Activated CD8-positive, alpha-beta memory T cell treated with anti-CD3 and anti-CD28 coated beads for 36 hours (primary cell): ENCODE measurements around the gene ATG14. TPM values are rescaled to one million over a fixed set of nuclear protein-coding genes. Genes with fewer than 3 reads are reported as not detected.

Source experiments
- CTCF ChIA-PET: fragments of 350-600 bp; sonication (Branson Sonifier 250); formaldehyde crosslinking; loops from one replicate; lab custom pipeline; 2021; ENCODE audit warnings: antibody characterized with exemption; lab: Charles Lee
- POLR2A ChIA-PET: fragments of 350-600 bp; sonication (Branson Sonifier 250); formaldehyde crosslinking; loops from one replicate; lab custom pipeline; 2021; ENCODE audit warnings: antibody characterized with exemption; lab: Charles Lee
- total RNA-seq, 2 experiments: library from RNA; stranded (reverse); gene quantifications; one replicate each; pipeline ENCODE4 v1.2.3, GENCODE V29; 2021

ATG14 gene
- total RNA-seq, 2 experiments from 2014 or later = 6.7 to 6.8 TPM

DNA sequence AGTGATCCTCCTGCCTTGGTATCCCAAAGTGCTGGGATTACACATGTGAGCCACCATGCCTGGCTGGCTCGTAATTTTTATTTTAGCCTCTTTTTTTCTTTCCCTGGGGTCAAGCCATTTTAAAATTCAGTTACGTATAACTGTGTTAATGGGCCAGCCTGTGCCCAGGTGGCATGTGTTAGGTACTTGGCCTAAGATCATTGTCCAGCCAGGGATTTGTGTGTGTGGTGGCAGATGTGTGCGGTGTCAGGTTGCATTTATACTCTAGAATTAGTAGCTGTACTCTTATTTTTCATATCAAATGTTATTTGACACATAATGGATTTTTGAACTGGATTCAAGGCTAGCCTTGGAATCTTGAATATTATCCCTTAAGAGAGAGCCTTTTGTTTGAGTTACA lies 71.1 kb downstream of the ATG14 start:
- ChIA-PET POLR2A (interaction anchor here (0.6 kb wide), 1 partner anchor 59 kb away, joined by 3 read pairs; no protein-coding TSS in a partner anchor), CTCF (interaction anchor here (1.6 kb wide), 1 partner anchor 14 kb away, joined by 3 read pairs; no protein-coding TSS in a partner anchor)

DNA sequence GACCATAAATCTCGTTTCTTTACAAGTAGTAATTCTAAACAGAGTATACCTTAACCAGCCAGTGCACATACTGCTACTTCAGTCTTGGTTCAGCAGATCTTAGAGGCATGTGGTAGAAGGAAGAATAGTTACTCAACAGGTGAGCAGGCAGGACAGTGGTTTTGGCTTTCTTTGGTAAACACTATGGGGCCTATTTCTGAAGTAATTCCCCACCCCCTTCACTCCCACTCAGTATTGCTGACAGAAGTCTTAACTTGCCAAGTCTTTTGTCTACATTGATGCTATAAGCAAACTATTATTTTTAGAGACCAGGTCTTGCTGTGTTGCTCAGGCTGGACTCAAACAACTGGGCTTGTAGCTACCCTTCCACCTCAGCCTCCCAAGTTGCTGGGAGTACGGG lies 71.9 kb downstream of the ATG14 start:
- POLR2A ChIA-PET = interaction anchor here (0.6 kb wide), 1 partner anchor 58 kb away, joined by 3 read pairs; no protein-coding TSS in a partner anchor
- CTCF ChIA-PET = interaction anchor here (1.6 kb wide), 1 partner anchor 15 kb away, joined by 3 read pairs; no protein-coding TSS in a partner anchor

DNA sequence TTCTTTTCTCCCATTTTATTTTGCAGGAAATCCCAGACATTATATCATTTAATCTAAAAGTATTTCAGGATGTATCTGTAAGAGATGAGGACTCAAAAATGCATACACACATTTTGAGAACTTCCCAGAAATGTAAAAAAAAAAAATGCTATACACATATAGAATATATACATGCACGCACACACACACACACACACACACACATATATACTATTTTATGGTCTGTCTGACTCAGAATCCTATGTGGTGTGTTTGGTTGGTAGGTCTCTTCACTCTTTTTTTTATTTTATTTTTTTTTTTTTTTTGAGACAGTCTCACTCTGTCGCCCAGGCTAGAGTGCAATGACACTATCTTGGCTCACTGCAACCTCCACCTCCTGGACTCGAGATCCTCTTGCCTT lies 74.9 kb downstream of the ATG14 start:
- ChIA-PET CTCF (interaction anchor here (0.8 to 1.1 kb wide), 2 partner anchors 66 to 109 kb away, joined by 3 to 4 read pairs; no protein-coding TSS in a partner anchor), POLR2A (no interaction called here)

DNA sequence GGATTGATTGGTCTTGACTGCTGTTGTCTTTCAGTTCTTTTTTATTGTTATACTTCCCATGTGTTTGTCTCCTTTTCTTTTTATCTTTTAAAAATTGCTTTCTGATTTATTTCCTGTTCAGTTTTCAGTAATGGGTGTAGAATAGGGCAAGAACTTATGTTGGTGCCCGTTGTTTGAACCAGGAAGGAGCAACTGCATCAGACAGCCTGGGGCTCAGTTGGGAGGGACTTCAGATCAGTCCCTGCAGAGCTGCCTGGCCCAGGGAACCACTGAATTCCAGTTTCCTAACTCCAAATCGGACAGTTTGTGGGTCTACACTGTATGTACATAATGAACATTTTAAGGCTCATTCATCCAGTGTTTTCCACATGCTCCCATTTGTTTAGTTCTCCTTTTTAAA lies 75.5 kb downstream of the ATG14 start:
- ChIA-PET CTCF (interaction anchor here (0.8 to 1.1 kb wide), 2 partner anchors 66 to 110 kb away, joined by 3 to 4 read pairs; no protein-coding TSS in a partner anchor), POLR2A (no interaction called here)

DNA sequence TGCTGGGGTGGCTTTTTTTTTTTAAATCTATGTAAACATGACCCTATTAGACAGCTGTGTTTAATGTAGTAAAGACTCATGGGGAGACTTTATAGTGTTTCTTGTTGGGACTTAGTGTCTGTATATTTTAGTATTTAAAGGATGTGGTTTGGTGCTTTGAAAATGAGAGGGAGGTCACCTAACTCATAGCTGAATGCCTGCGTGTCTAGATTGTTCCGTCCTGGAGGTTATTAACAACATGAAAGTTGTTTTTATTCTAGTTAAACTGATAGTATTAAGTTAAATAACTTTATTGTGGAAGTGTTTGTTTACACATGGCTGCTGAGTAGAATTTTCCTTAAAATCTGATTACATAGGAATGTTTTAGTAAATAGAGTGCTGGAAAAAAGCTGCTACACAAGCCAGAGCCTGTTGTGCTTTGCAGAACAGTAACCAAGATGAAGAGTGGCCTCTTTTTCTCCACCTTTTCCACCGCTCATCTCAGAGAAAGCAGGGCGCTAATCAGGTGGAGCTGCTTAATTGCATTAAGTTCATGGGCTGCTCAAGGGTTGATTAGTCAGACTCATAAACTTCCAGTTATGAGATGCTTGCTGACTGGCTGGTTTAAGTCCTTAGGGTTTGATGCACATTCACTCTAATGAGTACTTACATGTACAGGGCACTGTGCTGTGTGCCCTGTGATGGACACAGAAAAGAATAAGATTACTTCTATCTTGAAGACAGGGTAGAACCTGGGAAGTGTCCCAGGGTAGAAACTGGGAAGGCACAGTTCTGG lies 77.7 kb downstream of the ATG14 start:
- CTCF ChIA-PET = interaction anchor here (1.3 to 1.5 kb wide), 2 partner anchors 16 to 63 kb away, joined by 3 to 7 read pairs; partner anchors contain the start of gene FBXO34
- POLR2A ChIA-PET = interaction anchor here (0.6 to 1.2 kb wide), 2 partner anchors 62 to 247 kb away, joined by 3 to 4 read pairs; no protein-coding TSS in a partner anchor

DNA sequence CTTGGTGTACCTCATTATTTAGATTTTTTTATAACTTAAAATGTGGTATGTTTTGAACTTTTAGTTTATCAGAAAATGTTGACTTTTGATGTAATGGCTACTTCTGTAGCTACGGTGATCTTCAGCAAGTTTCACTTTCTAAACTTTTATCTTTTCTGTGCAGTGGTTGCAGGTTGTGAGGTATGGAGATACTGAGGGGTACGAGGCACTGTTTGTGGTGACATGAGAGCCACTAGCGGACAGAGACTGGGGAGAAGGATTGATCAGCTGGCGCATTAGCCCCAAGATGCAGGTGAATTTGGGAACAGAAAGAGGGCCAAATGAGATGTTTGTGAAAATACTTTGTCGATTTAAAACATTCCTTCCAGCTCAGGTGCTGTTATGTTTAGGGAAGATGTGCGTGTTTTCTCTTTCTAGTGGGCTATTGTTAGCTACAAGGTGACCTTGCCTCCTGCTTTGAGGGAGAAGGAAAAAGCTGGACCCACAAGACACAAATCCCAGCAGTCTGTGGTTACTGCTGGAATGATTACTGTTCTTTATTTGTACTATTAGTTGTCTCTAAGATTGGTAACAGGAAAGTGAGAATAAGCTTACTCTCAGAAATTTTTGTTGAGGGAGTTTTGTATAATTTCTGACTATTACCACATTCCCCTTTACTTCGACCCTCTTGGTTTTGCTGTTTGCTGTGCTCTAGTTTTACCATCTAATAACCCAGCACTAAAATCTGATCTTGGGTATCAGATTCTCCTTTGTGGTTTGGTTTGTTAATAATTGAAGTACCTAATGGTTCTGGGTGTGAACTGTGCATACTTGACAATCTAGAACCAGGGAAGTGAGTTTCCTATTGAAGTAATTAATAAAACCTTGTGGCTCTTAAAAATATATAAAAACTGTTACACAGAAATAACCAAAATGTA lies 78.7 kb downstream of the ATG14 start:
- CTCF ChIA-PET = interaction anchor here (1.3 to 1.5 kb wide), 2 partner anchors 15 to 62 kb away, joined by 3 to 7 read pairs; partner anchors contain the start of gene FBXO34
- POLR2A ChIA-PET = interaction anchor here (1.2 kb wide), 1 partner anchor 61 kb away, joined by 4 read pairs; no protein-coding TSS in a partner anchor

DNA sequence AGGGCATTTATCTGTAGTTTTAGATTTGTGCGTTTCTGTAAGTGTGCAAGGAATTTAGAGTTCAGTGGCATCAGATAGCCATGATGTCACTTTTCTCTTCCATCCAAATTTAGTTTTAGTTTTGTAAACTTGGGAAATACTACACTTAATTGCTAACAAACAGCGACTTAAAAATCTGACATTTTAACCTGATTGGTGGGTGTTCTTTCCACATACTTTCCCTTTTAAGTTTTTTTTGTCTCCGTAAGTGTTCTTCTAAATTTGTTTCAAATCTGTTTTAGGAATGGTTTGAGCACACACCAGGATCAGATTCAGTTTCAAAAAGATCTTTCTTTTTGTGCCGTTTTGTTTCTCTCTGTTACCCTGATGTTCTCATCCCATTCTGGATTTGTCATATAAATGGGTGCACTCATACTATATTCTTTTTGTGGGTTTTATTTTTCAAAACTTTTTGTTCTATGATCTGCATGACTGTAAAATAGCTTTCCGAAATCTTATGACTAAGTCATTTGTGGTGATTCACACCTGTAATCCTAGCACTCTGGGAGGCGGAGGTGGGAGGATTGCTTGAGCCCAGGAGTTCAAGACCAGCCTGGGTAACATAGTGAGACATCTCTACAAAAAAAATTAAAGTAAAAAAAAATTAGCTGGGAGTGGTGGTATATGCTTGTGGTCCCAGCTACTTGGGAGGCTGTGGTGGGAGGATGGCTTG lies 81.5 kb downstream of the ATG14 start:
- CTCF ChIA-PET = no interaction called here
- POLR2A ChIA-PET = no interaction called here

DNA sequence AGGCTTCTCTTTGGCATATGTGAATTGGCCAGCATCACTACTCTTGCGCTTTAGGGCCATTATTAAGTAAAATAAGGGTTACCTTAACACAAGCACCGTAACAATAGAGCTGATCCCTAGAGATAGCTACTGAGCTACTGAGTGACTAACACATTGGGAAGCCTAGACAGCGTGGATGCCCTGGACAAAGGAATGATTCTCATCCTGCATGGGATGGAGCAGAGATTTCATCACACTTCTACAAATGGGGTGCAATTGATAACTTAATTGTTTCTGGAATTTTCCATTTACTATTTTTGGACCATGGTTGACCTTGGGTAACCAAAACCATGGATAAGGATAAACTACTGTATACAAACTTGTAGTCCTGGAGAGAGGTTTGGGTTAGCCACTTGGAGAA lies 83.3 kb downstream of the ATG14 start:
- ChIA-PET CTCF (interaction anchor here (0.6 to 1.5 kb wide), 2 partner anchors 9 to 66 kb away, joined by 3 to 5 read pairs; no protein-coding TSS in a partner anchor), POLR2A (interaction anchor here (0.6 kb wide), 1 partner anchor 9 kb away, joined by 7 read pairs; no protein-coding TSS in a partner anchor)

DNA sequence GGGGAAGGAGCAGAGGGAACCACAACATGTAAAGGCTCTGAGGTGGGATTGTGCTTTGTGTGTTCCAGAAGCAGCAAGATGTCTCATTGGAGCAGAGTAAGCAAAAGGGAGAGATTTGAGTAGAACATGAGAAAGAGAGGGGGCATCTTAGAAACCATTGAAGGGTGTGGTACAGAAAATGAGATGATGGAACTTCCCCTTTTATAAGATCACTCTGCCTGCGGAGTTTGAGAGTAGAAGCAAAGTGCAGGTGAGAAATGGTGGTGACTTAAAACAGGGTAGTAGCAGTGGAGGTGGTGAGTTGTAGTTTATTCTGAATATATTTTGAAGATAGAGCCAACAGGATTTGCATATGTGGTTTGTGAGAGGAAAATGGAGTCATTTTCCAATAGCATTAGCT lies 84.5 kb downstream of the ATG14 start:
- POLR2A ChIA-PET = no interaction called here
- CTCF ChIA-PET = interaction anchor here (1.1 kb wide), 1 partner anchor 81 kb away, joined by 3 read pairs; no protein-coding TSS in a partner anchor

DNA sequence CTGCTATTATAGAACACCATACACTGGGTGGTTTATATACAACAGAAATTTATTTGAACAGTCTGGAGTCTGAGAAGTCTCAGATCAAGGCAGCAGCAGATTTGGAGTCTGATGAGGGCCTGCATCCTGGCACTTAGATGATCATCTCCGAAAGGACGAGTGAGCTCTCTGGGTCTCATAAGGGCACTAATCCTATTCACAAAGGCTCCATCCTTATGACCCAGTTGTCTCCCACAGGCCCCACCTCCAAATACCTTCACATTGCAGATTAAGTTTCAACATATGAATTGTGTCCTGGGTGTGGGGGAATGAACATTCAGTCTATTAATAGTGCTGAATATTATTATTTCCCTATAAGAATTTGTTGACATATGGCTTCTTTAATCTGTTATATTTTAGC lies 86.8 kb downstream of the ATG14 start:
- POLR2A ChIA-PET = no interaction called here
- CTCF ChIA-PET = no interaction called here

DNA sequence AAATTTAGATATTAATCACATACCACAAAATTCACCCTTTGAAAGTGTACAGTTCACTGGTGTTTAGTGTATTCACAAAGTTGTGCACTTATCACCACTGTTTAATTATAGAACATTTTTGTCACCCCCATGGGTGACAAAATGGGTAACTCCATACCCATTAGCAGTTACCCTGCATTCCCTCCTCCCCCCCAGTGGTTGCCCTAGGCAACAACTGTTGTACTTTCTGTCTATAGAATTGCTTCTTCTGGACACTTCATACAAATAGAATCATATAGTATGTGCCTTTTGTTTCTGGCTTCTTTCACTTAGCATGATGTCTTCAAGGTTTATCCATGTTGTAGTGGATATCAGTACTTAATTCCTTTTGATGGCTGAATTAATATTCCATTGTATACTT lies 87.7 kb downstream of the ATG14 start:
- ChIA-PET CTCF (no interaction called here), POLR2A (no interaction called here)

DNA sequence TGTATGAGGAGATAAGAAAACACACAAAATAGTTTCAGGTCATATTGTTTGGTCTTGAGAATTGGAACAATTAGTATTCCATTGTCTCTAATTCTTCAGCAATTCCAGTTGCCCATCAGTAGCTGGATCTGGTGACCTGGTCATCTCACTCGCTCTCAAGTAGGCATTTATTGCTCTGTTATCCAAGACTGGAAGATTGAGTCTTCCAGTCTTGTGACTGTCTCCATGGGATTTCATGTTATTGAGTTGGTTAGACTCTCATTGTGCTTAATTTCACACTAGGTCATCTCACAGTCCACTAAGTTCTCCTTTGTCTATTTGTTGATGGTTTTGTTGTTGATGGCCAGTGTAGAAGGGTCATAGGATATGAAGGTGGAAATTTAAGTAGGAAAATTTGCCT lies 92.9 kb downstream of the ATG14 start:
- ChIA-PET POLR2A (no interaction called here), CTCF (interaction anchor here (1.0 kb wide), 1 partner anchor 15 kb away, joined by 3 read pairs; no protein-coding TSS in a partner anchor)

DNA sequence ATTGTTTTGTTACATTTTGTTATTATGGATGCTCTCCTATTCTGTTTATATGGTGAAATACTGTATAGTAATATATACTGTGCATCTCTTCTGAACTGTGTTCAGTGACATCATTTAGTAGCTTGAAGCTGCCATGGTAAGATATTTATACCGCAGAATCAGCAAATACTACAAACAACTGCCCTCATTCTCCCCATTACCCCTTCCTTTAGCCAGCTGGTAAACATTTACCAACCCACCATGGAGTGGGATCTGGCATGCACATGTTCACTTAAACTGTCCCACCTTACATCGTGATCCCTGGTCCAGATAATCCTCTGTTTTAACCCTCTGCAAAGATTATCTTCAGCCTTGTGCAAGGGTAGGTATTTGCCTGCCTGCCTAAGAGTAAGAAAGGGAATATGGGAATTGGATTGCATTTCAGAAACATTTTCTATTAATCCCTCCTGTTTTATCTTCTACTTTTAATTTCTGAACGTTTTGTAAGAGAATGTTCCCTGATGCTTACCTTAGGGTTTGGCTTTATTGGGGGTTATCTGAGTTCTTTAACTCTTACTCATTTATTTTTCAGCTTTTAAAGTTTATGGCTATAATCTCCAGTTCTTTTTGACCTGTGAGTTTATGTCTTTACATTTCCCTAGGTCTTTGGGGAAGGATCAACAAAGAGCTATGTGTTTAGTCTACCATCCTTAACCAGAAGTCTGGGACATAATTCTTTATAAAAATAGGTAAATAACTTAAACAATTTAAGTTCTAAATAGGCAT lies 93.9 kb downstream of the ATG14 start:
- ChIA-PET CTCF (interaction anchor here (1.0 kb wide), 2 partner anchors 16 to 47 kb away, joined by 3 read pairs; no protein-coding TSS in a partner anchor), POLR2A (no interaction called here)

DNA sequence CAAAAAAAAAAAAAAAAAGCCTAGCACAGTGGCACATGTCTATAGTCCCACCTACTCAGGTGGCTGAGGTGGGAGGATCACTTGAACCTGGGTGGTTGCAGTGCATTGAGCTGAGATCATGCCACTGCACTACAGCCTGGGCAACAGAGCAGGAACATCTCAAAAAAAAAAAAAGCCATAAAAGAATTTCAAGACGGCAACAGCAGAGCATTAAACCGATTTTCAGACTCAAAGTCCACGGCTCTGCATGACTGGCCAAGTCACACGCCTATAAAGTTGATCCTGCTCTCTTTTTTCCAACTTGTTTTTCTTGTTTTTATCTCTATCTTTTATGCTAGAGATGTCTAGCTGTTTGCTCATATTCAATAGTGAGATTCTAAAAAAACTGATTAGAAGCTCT lies 95.1 kb downstream of the ATG14 start:
- ChIA-PET CTCF (interaction anchor here (0.7 to 1.0 kb wide), 2 partner anchors 11 to 46 kb away, joined by 3 to 4 read pairs; no protein-coding TSS in a partner anchor), POLR2A (no interaction called here)
